Adrenal gland (tissue), 12 donors: ENCODE data around the gene ELN. TPM values are rescaled to one million over a fixed set of nuclear protein-coding genes. Genes with fewer than 3 reads are reported as not detected.

Source experiments
- DNase-seq, 7 donors: peaks; one replicate each; pipeline ENCODE4 v3.0.0-alpha.2; 2019 to 2020
- H3K27ac ChIP-seq, 5 donors: fragments of 200-600 bp; sonication (generic) in 4 of 5; 1 replicate in 3 of 5; 2 replicates in 2 of 5; pipeline versions ENCODE4 v1.5.1 to v1.8.0; 2016 to 2020; ENCODE audit warnings: mild to moderate bottlenecking in 1 of 5
- H3K27me3 ChIP-seq: fragments of 200-600 bp; 2 replicates; pipeline ENCODE4 v1.8.0; 2021
- H3K36me3 ChIP-seq, 2 donors: fragments of 200-600 bp; replicated peaks in 1 of 2; 1 replicate in 1 of 2; 2 replicates in 1 of 2; pipeline versions ENCODE4 v1.5.1 to v1.8.0; 2018 to 2022
- H3K4me1 ChIP-seq, 2 donors: fragments of 200-600 bp; replicated peaks in 1 of 2; 1 replicate in 1 of 2; 2 replicates in 1 of 2; pipeline versions ENCODE4 v1.5.1 to v1.8.0; 2018 to 2021
- H3K4me3 ChIP-seq, 4 donors: fragments of 200-600 bp; sonication (generic) in 3 of 4; one replicate each; pipeline ENCODE4 v1.5.1; 2016 to 2018
- H3K9me3 ChIP-seq, 3 donors: fragments of 200-600 bp; sonication (generic) in 1 of 3; replicated peaks in 1 of 3; 1 replicate in 2 of 3; 2 replicates in 1 of 3; pipeline versions ENCODE4 v1.5.1 to v1.8.0; 2016 to 2021
- CTCF ChIP-seq, 6 experiments: fragments of 450-650 bp in 4 of 6; fragments of 200-600 bp in 2 of 6; sonication (generic) in 1 of 6; IDR thresholded peaks; 1 replicate in 5 of 6; 2 replicates in 1 of 6; pipeline versions ENCODE4 v1.5.1 to v1.8.0; 2016 to 2021; ENCODE audit warnings: antibody characterized with exemption in 6 of 6, mild to moderate bottlenecking in 2 of 6, moderate library complexity in 1 of 6
- POLR2A ChIP-seq, 2 donors: fragments of 450-650 bp; IDR thresholded peaks; one replicate each; pipeline ENCODE4 v1.6.1; 2017; ENCODE audit warnings: antibody characterized with exemption in 2 of 2, mild to moderate bottlenecking in 2 of 2, moderate library complexity in 1 of 2
- WGBS, 4 donors: extraction: QIAGEN DNeasy Blood & Tissue Kit in 2 of 4; methylation state at CpG; one replicate each; pipeline versions ENCODE4 v1.1.5 to v1.1.7; 2013 to 2017; 5-methylcytosine and 5-hydroxymethylcytosine counted together
- intact Hi-C, 2 donors: fragments of 100-400 bp; cut with DNase I; formaldehyde crosslinking; loops; one replicate each; pipeline versions ENCODE4 v1.14.1 to v1.15.0; 2022 to 2023
- polyA plus RNA-seq, 3 donors: library from polyadenylated mRNA; stranded (reverse); fragments of 200-250 nt in 2 of 3; fragments of 350-450 nt in 1 of 3; fragmentation: Illumina TruSeq in 1 of 3; extraction: RNeasy Lipid Tissue Mini Kit (QIAGEN cat#74804) in 1 of 3; gene quantifications; one replicate each; pipeline ENCODE4 v1.2.3, GENCODE V29; 2013 to 2014
- total RNA-seq, 9 donors: library from RNA; depleted of rRNA in 4 of 9; stranded (reverse); fragments of >200 nt in 4 of 9; fragments of 120-200 nt in 1 of 9; fragmentation: NEBNext Ultra II Directional in 1 of 9; extraction: Animal tissue kit (Norgen Biotek cat#: 25700) in 1 of 9; gene quantifications; one replicate each; pipeline versions ENCODE4 v1.1.0 to v1.2.4, GENCODE V29; 2013 to 2023
- donor health status: healthy with polysubstance abuse.
- donor health status: Bipolar disorder and iron deficiency.
- donor health status: DM: yes; HTN: yes; CAD: no.
- donor health status: DM: no; HTN: no; CAD: no.
- donor health status: DM: no; HTN: no; CAD: no.
- donor health status: DM: yes; HTN: yes; CAD: no.

Gene ELN
- total and polyA plus RNA-seq, 12 donors, result 4.6 to 107 (median 15.9) TPM

GRCh38 chr7:74058486-74058885 lies 30.5 kb downstream of the ELN start:
- no peaks in the 10 kb centered on the region for H3K9me3 ChIP-seq
- peaks cover 0 to 5% of the 10 kb centered on the region in 2 donors for H3K36me3 ChIP-seq
- DNase-seq, result no peak
- WGBS, 4 donors, result 86 to 97% (median 91%) methylated on average over 5 to 7 of the region's 7 CpGs
- peaks cover 4 to 13% of the 10 kb centered on the region in 2 donors for H3K4me1 ChIP-seq
- H3K27me3 ChIP-seq, result no peaks in the 10 kb centered on the region
- H3K27ac ChIP-seq, result no peak overlapping the region
- H3K4me3 ChIP-seq, result no peak overlapping the region
- no peak for TF ChIP-seq CTCF (IDR thresholded peaks at IDR 0.05)
- TF ChIP-seq POLR2A (IDR thresholded peaks at IDR 0.05), result no peak
- intact Hi-C loops, result no loop called here

GRCh38 chr7:74059037-74059436 lies 31.1 kb downstream of the ELN start:
- no peak overlapping the region for H3K4me3 ChIP-seq
- DNase-seq, result no peak
- no peak overlapping the region for H3K27ac ChIP-seq
- no peaks in the 10 kb centered on the region for H3K9me3 ChIP-seq
- H3K4me1 ChIP-seq, result peaks cover 4 to 13% of the 10 kb centered on the region in 2 donors
- WGBS, 4 donors, result 66 to 85% (median 77%) methylated on average over 2 of the region's 2 CpGs
- TF ChIP-seq POLR2A (IDR thresholded peaks at IDR 0.05) (no peak), CTCF (IDR thresholded peaks at IDR 0.05) (no peak)
- intact Hi-C loops, result no loop called here
- H3K27me3 ChIP-seq, result no peaks in the 10 kb centered on the region
- H3K36me3 ChIP-seq, result peaks cover 0 to 5% of the 10 kb centered on the region in 2 donors

- no peak overlapping the region for H3K4me3 ChIP-seq
- H3K9me3 ChIP-seq, result no peaks in the 10 kb centered on the region
- TF ChIP-seq POLR2A (IDR thresholded peaks at IDR 0.05), result no peak
- TF ChIP-seq CTCF (IDR thresholded peaks at IDR 0.05), result no peak
- H3K4me1 ChIP-seq, result peaks cover 4 to 13% of the 10 kb centered on the region in 2 donors
- no peak overlapping the region for H3K27ac ChIP-seq
- DNase-seq, result peak in 2 of 7 donors; percentile 49
- WGBS, 4 donors, result 39 to 69% (median 65%) methylated on average over 7 to 21 of the region's 21 CpGs
- intact Hi-C loops, result loop anchor here (10.0 kb wide), 2 partner anchors 125 to 215 kb away; no protein-coding TSS in a partner anchor
- peaks cover 0 to under 1% of the 10 kb centered on the region in 2 donors for H3K36me3 ChIP-seq
- H3K27me3 ChIP-seq, result no peaks in the 10 kb centered on the region
Observed at GRCh38 chr7:74059681-74060588, 32.0 kb downstream of the ELN start.

- no peak for TF ChIP-seq CTCF (IDR thresholded peaks at IDR 0.05)
- peak in 1 of 2 donors; percentile 40 for TF ChIP-seq POLR2A (IDR thresholded peaks at IDR 0.05)
- DNase-seq, result peak; percentile 88 to 94 (median 92)
- Histone ChIP-seq H3K4me3 (peak overlapping the region in 1 of 4 donors; percentile 11), H3K27ac (peak overlapping the region in 4 of 5 donors; percentile 37 to 89 (median 64)), H3K9me3 (no peaks in the 10 kb centered on the region), H3K36me3 (no peaks in the 10 kb centered on the region), H3K27me3 (no peaks in the 10 kb centered on the region), H3K4me1 (peaks cover 4 to 13% of the 10 kb centered on the region in 2 donors)
- intact Hi-C loops, result loop anchor here (10.0 kb wide), 2 partner anchors 123 to 213 kb away; no protein-coding TSS in a partner anchor
- WGBS, 4 donors, result 5 to 38% (median 25%) methylated on average over 4 to 20 of the region's 20 CpGs
Observed at GRCh38 chr7:74061840-74062539, 34.0 kb downstream of the ELN start.
